Suprapubic skin (tissue), 3 donors: Measurements from ENCODE around the gene TET3.

Experiments
- CTCF ChIP-seq, 2 donors: fragments of 200-600 bp in 1 of 2; fragments of 450-650 bp in 1 of 2; sonication (generic) in 1 of 2; IDR thresholded peaks; one replicate each; pipeline ENCODE4 v1.5.1; 2016 to 2019; ENCODE audit warnings: antibody characterized with exemption in 2 of 2, mild to moderate bottlenecking in 1 of 2, moderate library complexity in 1 of 2
- EP300 ChIP-seq: sonication (generic); formaldehyde crosslinking; IDR thresholded peaks from one replicate; pipeline ENCODE4 v1.6.1; 2017; ENCODE audit warnings: antibody characterized with exemption
- POLR2A ChIP-seq, 2 donors: fragments of 450-650 bp; IDR thresholded peaks; one replicate each; pipeline ENCODE4 v1.6.1; 2017; ENCODE audit warnings: antibody characterized with exemption in 2 of 2, mild to moderate bottlenecking in 2 of 2, moderate library complexity in 2 of 2

GRCh38 chr2:73942664-73943063 is 42.0 kb upstream of the TET3 start:
- TF ChIP-seq POLR2A (IDR thresholded peaks at IDR 0.05) (no peak), CTCF (IDR thresholded peaks at IDR 0.05) (no peak), EP300 (no peak)
